NCI-H82 treated with DMSO at 0.1 percent for 48 hours (cell line): Measurements from ENCODE around the gene OSTN.
A peak's percentile ranks its signal among the peaks of the same experiment; 100 is the strongest.
"Not testable (repeated sequence)": the region's sequence is repeated elsewhere in the genome, so short reads cannot be mapped to it uniquely, and the experiment has no call there.

Experiments used
- DNase-seq: peaks from one replicate; lab custom pipeline; 2025; ENCODE audit not compliant: unreplicated experiment; lab: John Stamatoyannopoulos, UW

OSTN gene, protein sequence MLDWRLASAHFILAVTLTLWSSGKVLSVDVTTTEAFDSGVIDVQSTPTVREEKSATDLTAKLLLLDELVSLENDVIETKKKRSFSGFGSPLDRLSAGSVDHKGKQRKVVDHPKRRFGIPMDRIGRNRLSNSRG

DNA sequence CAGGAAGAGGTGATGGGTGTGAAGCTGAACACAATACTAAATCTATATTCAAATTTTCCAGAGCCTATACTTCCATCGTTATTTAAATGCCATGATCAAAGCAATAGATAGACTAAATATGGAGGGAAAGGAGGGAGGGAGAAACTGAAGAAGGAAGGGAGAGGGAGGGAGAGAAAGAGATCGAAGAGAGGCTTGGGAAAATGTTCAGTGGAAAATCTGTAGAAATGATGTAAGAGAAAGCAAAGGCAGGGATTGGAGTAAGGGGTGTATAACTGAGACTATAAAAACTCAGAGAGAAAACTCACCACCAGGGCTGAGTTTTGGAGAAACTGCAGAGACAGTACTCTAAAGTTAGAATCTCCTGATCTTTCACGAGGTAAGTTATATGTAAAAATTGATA, at the start of gene OSTN:
Gene OSTN (plus strand): TSS at position 310 of the 400 bp plus-strand sequence. CDS start 13,292 bp downstream, outside the sequence.
- no peak for DNase-seq

DNA sequence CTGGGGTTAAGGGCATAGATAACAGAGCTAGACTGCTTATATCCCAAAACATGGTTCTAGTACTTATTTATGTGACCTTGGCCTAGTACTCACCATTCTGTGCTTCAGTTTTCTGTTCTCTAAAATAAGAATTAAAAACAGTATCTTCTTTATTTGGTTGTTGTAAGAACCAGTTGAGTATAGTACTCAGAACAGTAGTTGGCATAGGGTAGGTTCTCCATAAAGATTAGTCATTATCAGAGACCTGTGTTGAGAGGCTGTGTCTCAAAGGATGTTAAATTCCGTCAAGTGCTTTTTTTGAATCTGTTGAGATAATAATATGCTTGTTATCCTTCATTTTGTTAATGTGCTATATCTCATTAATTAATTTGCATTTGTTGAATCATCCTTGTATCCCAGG, 47.4 kb upstream of the OSTN start:
- DNase-seq, result no peak

DNA sequence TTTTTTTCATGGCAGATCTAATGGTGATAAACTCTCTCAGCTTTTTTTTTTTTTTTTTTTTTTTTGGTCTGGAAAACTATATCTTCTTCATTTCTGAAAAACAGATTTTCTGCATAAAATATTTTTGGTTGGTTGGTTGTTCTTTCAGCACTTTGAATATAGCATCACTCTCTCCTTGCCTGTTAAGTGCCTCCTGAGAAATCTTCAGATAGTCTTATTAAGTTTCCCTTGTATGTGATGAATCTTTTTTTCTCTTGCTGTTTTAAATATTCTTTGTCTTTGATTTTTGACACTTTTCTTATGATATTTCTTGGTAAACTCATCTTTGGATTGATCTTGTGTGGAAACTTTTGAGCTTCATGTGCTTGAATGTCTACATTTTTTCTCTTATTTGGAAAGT, 44.2 kb upstream of the OSTN start:
- DNase-seq, result no peak

DNA sequence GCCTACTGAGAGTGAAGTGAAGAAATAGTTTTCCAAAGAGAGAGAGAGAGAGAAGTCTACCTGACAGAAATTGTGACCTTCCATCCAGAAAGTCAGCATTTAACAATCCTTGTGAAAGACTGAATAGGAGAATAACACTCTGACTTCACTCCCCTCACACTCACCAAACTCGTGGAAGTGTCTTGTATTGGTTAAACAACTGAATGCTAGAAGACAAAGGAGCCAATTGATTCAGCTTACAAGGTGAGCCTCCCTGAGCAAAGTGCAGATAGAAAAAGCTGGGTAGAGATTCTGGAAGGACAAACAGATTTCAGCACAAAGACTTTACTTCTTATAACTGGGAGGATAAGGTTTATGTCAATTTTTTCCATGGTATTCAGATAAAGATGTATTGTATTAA, 40.8 kb upstream of the OSTN start:
- no peak for DNase-seq

DNA sequence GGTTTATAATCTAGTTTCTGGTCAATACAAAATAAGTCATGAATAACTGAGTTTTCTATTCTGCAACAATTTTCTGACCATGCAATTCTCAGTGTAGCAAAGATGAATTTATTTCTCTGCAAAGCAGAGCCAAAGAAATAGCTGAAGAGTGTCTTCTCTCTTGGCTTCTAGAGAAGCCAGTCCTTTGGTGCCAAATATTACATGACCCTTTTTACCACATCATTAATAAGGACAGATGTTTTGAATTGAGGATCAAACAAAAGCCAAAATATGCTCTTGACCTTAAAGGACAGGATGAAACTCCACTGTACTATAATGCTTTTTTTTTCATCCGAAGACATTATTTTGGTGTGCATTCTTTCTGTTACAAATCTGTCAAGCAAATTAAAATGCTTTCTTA, 40.2 kb upstream of the OSTN start:
- no peak for DNase-seq

DNA sequence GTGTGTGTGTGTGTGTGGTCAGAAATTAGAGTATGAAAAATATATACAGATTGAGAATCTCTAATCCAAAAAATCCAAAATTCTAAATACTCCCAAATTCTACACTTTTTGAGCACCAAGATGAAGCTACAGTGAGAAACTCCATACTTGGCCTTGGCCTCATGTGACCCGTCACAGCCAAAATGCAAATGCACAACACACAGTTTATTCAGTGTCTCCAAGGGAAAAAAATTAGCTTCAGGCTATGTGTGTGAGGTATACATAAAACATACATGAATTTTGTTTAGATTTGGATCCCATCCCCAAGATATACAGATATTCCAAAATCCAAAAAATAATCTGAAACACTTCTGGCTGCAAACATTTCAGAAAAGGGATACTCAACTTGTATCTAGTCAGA, 33.2 kb upstream of the OSTN start:
- no peak for DNase-seq

DNA sequence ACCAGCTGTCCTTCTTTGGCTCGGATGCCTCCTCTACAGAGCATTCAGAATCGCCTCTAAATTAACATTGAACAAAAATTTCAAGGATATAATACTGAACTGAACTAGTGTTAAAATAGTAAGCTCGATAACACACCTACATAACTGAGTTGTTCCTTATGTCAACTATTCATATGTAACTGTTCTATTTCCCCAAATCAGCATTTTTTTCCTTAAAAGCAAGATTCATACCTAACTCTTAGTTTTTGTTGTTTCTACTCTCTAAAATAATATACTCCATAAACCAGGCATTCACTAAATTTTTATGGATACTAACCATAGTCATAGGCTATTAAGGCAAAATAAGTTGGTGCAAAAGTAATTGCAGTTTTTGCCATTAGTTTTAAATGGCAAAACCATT, 32.7 kb upstream of the OSTN start:
- DNase-seq, result no peak

DNA sequence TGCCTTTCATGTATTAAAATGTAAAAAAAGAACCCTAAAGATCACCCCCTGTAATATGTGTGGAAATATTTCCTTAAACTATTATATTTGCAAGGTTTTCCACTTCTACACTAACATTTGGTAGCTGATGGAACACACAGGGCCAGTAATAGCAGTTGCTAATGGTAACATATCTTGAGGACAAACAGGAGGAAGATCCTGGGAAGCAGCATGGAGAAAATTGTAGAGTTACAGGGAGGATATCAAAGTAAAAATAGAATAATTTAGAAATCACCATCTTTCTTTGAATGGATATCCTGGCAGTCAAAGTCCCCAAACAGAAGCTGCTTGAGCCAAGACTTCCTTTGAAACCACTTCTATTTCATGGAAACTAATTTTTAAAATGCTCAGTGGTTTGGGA, 29.5 kb upstream of the OSTN start:
- no peak for DNase-seq

DNA sequence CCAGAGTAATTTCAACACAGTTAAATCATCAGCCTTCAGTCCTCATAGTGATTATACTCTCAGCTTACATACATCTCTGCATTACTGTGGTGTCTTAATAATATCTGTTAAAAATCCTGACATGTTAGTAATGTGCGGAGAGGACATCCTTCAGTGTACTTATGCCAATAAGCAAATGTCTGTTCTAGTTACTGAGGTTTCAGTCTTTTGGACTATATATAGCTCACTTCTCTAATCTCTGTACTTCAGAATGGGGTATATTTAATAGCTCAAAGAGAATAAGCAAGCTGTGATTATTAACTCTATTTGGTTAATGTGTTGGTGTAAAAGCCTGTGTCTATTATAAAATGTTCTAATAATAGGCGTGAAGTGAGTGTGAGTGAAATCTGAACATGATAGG, 28.9 kb upstream of the OSTN start:
- no peak for DNase-seq

DNA sequence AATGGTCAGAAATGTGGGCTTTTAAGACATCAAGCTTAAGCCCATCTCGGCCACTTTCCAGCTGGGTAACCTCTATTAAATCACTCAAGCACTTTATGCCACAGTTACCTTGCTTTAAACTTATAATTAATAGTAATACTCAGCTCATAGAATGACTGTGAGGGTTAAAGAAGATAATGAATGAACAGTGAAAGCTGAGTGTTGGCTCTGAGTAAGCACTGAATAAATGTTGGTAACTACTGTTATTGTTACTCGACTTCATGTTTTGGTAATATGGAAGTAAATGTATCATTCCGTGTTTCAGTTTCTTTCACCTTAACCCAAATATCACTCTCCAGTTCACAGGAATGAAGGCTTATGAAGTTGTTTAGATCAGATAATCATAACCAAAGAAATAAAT, 23.9 kb upstream of the OSTN start:
- no peak for DNase-seq

DNA sequence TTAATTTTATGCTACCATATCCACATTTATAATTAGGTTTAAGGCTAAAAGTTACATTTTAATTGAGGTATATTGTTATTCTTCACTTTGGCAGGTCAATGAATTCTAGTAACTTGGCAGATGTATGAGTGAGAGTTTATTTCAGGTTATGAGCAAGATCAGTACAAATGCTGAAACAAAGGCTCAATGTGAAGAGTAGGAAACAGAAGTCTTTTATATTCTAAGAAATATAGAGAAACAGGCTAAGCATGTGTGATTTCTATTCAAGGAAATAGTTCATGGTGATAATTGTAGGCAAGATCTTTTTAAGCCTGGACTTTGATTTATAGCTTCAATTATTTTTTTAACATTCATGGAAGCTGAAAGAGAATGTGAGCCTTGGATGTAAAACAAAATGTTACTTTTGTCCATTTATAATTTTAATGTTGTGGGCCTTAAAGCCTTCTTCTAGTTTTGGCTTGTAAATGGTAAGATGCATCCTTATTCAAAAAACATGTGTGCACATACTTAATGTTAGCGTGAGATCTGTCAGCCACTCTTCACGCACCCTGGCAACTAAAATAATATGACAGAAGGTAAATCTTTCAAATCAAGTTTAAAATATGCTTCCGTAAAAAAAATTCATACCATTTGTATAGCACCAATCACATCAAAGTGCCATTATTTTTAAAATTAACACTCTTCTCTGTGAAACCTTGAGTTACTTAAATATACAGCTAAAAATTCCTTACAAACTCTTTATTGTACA, 22.8 kb upstream of the OSTN start:
- DNase-seq, result no peak

DNA sequence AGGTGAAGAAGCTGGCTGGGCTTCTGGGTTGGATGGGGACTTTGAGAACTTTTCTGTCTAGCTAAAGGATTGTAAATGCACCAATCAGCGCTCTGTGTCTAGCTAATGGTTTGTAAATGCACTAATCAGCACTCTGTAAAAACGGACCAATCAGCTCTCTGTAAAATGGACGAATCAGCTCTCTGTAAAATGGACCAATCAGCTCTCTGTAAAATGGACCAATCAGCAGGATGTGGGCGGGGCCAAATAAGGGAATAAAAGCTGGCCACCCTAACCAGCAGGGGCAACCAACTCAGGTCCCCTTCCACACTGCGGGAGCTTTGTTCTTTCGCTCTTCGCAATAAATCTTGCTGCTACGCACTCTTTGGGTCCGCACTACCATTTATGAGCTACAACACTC, 13.7 kb upstream of the OSTN start:
- not testable (repeated sequence) for DNase-seq

DNA sequence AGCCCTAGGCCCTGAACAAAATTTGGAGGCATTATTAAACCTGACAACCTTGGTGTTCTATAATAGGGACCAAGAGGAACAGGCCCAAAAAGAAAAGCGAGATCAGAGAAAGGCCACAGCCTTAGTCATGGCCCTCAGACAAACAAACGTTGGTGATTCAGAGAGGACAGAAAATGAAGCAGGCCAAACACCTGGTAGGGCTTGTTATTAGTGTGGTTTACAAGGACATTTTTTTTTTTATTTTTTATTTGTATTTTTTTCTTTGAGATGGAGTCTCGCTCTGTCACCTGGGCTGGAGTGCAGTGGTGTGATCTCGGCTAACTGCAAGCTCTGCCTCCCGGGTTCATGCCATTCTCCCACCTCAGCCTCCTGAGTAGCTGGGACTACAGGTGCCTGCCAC, 10.8 kb upstream of the OSTN start:
- not testable (repeated sequence) for DNase-seq

DNA sequence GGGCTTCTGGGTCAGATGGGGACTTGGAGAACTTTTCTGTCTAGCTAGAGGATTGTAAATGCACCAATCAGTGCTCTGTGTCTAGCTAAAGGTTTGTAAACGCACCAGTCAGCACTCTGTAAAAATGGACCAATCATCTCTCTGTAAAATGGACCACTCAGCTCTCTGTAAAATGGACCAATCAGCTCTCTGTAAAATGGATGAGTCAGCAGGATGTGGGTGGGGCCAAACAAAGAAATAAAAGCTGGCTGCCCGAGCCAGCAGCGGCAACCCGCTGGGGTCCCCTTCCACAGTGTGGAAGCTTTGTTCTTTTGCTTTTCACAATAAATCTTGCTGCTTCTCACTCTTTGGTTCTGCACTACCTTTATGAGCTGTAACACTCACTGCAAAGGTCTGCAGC, 6.8 kb upstream of the OSTN start:
- not testable (repeated sequence) for DNase-seq

DNA sequence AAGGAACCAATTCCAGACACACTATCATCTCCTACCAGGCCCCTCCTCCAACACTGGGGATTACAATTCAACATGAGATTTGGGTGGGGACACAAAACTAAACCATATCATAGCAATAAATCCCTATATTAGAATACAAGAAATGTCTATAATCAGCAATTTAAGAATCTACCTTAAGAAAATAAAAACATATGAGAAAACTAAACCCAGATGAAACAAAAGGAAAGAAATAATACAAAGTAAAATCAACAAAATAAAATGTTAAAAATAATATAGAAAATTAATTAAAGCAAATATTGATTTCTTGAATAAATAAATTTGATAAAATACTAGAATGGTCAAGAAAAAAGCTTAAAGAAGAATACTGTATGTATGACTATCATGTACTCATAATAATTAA, 6.1 kb upstream of the OSTN start:
- DNase-seq, result no peak

DNA sequence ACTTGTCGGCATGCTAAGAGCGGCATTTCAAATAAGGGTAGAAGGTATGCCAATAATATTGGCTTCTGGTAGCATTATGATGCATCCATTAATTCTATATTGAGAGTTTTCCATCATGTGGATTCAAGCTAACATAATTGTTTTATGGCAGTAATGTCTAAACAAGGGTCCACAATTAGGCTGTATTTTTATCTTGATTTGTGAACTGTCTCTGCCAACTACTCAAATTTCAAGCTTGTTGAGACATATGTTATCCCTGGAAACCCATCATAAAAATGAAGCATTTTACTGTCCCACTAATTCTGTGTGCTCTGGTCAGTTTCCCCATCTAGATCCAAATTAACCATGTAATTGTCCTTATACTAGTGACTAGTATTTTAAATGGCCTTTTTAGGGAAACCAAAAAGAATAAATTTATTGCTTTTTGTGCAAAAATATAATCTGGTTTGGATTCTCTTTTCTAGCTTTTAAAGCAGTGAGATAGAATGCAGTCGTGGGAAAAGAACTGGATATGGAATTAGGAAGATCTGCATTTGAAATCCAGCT, 1.2 kb upstream of the OSTN start:
- no peak for DNase-seq

DNA sequence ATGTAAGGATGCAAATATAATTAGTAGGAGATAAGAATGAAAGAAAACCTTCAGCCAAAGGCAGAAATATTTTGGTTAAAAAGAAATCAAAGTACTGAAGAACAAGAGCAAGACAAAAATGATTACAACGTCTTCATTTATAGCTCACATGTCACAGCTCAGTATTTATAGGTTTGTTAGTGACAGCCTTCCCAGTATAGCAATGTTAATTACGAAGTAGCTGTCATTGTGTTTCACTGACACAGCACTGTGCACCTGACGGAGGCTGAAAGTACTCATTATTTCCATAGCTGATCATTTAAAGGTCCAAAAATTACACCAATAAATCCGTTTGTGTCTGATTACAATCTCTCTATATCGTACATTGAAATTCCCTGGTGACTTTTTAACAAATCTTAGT, 561 bp upstream of the OSTN start:
- DNase-seq, result no peak

DNA sequence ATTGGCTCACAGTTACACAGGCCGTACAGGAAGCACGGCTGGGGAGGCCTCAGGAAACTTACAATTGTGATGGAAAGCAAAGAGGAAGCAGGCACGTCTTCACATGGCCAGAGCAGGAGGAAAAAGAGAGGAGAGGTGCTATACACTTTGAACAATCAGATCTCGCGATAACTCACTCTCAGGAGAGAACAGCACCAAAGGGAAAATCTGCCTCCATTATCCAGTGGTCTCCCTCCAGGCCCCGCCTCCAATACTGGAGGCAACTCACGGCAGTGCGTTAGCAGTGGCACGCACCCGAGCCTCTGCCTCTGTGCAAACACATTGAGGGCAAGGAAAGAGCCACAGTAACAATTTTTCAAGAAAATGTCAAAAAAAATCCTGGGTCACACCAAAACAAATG, 11.0 kb downstream of the OSTN start:
- DNase-seq, result no peak

DNA sequence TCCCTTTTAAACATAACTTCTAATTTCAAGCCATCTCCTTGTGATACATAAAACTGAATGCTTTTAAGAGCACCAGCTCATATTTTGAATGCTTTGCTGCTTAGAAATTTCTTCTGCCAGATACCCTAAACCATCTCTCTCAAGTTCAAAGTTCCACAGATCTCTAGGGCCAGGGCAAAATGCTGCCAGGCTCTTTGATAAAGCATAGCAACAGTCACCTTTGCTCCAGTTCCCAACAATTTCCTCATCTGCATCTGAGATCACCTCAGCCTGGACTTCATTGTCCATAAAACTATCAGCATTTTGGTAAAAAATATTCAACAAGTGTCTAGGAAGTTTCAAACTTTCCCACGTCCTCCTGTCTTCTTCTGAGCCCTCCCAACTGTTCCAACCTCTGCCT, 17.5 kb downstream of the OSTN start:
- DNase-seq, result no peak

DNA sequence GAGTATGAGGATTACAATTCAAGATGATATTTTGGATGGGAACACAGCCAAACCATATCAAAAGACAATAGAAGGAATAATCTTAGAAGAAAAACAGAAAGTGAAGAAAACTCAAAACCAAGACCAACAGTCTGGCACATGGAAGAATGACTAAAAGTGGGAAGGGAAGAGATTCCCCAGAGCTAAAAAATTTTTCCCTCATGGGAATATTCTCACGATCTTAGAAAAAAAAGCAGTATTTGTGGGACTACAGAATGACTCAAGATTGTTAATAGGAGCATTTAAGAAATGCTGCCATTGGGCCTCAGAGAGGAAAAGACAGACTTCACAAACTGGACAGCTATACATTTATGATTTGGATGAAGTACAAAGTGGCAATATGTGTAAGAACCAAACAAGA, 18.3 kb downstream of the OSTN start:
- DNase-seq, result no peak

DNA sequence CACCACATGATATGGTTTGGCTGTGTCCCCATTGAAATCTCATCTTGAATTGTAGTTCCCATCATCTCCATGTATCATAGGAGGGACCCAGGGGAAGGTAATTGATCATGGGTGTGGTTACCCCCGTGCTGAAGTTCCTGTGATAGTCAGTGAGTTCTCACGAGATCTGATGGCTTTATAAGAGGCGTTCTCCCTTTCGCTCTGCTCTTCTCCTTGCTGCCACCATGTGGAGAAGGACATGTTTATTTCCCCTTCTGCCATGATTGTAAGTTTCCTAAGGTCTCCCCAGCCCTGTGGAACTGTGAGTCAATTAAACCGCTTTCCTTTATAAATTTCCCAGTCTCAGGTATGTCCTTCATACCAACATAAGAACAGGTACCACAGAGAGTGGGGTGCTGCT, 21.9 kb downstream of the OSTN start:
- no peak for DNase-seq

DNA sequence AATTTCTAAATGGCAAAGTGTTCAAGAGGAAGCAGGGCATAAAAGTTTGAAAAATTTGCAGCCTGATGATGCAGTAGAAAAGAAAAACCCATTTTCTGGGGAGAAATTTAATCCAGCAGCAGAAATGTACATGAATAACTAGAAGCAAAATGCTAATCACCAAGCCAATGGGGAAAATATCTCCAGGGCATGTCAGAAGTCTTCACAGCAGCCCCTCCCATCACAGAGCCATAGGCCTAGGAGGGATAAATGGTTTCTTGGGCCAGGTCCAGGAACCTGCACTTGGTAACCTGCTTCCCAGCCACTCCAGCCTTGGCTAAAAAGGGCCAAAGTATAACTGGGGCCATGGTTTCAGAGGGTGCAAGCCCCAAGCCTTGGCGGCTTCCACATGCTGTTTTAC, 22.6 kb downstream of the OSTN start:
- DNase-seq, result no peak

DNA sequence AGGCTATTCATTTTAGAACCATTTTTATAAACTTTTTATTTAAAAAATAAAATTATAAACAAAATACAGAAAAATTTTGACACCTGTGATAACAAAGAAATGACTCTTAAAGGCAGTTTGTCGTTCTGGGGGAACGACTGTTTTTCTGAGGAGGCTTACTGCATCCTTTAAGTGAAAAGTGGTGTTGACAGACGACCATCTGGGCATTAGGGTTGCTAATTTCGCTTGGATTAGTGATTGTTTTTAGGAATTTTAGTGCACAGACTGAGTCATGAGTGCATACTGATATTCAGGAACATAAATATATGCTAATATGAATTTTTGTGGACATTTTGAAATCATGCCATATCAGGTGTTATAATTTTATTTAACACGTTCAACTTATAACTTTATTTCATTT, 28.5 kb downstream of the OSTN start:
- peak; percentile 59 for DNase-seq
